ENCODE measurements around the gene ZBTB16. TPM values are rescaled to one million over a fixed set of nuclear protein-coding genes. Genes with fewer than 3 reads are reported as not detected.

Gene ZBTB16
- total and polyA plus RNA-seq, 4 donors = 8.9 to 140 (median 34.5) TPM

GRCh38 chr11:114115451-114115928 lies 56.0 kb downstream of the ZBTB16 start:
- no peaks in the 10 kb centered on the region for H3K9me3 ChIP-seq (ENCODE audit: control insufficient read depth in 4 of 4, low read length in 3 of 4)
- no peak overlapping the region for H3K27ac ChIP-seq (ENCODE audit: low read depth in 1 of 2, low read length in 2 of 2)
- DNase-seq (ENCODE audit: low spot score) = no peak
- H3K9ac ChIP-seq (ENCODE audit: low read depth in 1 of 2, low read length in 2 of 2) = no peak overlapping the region
- H3K27me3 ChIP-seq (ENCODE audit: control insufficient read depth in 4 of 4, insufficient read depth in 4 of 4, low read length in 3 of 4) = no peaks in the 10 kb centered on the region
- no peak overlapping the region for H3K4me3 ChIP-seq (ENCODE audit: low read depth in 1 of 3, low read length in 3 of 3)
- no peak for TF ChIP-seq SP1 (IDR thresholded peaks at IDR 0.05)
- no peak for TF ChIP-seq RAD21 (IDR thresholded peaks at IDR 0.05)
- TF ChIP-seq HNF4A (conservative IDR thresholded peaks at IDR 0.05) = no peak
- TF ChIP-seq CTCF (IDR thresholded peaks at IDR 0.05; ENCODE audit: low read depth, low read length, missing input control) = no peak
- no peak for TF ChIP-seq FOXA1 (IDR thresholded peaks at IDR 0.05)
- TF ChIP-seq JUND (IDR thresholded peaks at IDR 0.05) = no peak
- no peak for TF ChIP-seq RXRA (IDR thresholded peaks at IDR 0.05)
- TF ChIP-seq GABPA (IDR thresholded peaks at IDR 0.05 in 1 of 2, conservative IDR thresholded peaks at IDR 0.05 in 1 of 2) = no peak
- no peak for TF ChIP-seq EGR1 (IDR thresholded peaks at IDR 0.05; ENCODE audit: low read depth in 2 of 2)
- TF ChIP-seq ZBTB33 (IDR thresholded peaks at IDR 0.05) = no peak
- no peak for TF ChIP-seq ATF3 (IDR thresholded peaks at IDR 0.05)
- TF ChIP-seq FOXA2 (IDR thresholded peaks at IDR 0.05) = no peak
- no peak for TF ChIP-seq NR2F2 (IDR thresholded peaks at IDR 0.05)
- no peak for TF ChIP-seq YY1 (IDR thresholded peaks at IDR 0.05)
- no peak for TF ChIP-seq MAX (IDR thresholded peaks at IDR 0.05)
- no peak for TF ChIP-seq HNF4G (IDR thresholded peaks at IDR 0.05)
- no peak for TF ChIP-seq REST (IDR thresholded peaks at IDR 0.05)
- no peak for TF ChIP-seq TAF1 (conservative IDR thresholded peaks at IDR 0.05)
- WGBS = 80% methylated on average over 14 of the region's 14 CpGs
- H3K36me3 ChIP-seq (ENCODE audit: control insufficient read depth in 4 of 4, insufficient read depth in 3 of 4, low read depth in 1 of 4, low read length in 3 of 4) = peaks cover 0 to 4% (median 0%) of the 10 kb centered on the region in 4 donors
- peaks cover 15 to 54% (median 44%) of the 10 kb centered on the region in 4 donors for H3K4me1 ChIP-seq (ENCODE audit: control insufficient read depth in 4 of 4, insufficient read depth in 4 of 4, low read length in 3 of 4)

Measured in liver (tissue), 9 donors.